B cell (primary cell): ENCODE measurements around the gene GJA10. TPM values are rescaled to one million over a fixed set of nuclear protein-coding genes. Genes with fewer than 3 reads are reported as not detected.

ENCODE experiments used
- ATAC-seq: fragments of 200-7000 bp; cut with Tn5 transposase; one replicate; pipeline ENCODE4 v1.10.0; 2021; ENCODE audit warnings: low read depth, mild to moderate bottlenecking, moderate number of reproducible peaks, moderate library complexity
- CTCF ChIA-PET: fragments of 350-600 bp; sonication (Branson Sonifier 250); formaldehyde crosslinking; loops from one replicate; lab custom pipeline; 2021; ENCODE audit warnings: antibody characterized with exemption, inconsistent platforms; lab: Charles Lee
- POLR2A ChIA-PET: fragments of 350-600 bp; sonication (Branson Sonifier 250); formaldehyde crosslinking; loops from one replicate; lab custom pipeline; 2021; ENCODE audit warnings: antibody characterized with exemption; lab: Charles Lee
- DNase-seq: peaks from one replicate; pipeline ENCODE4 v3.0.0; 2013
- H2AFZ ChIP-seq: 2 replicates; pipeline ENCODE4 v1.6.1; 2012; ENCODE audit warnings: mild to moderate bottlenecking, low read depth, low read length; ENCODE audit not compliant: insufficient read depth, poor library complexity, severe bottlenecking
- H3K27ac ChIP-seq, 2 donors: 1 replicate in 1 of 2; 2 replicates in 1 of 2; pipeline ENCODE4 v1.5.1; 2012 to 2013; ENCODE audit warnings: low read length in 2 of 2, mild to moderate bottlenecking in 2 of 2, moderate library complexity in 1 of 2
- H3K27me3 ChIP-seq, 4 experiments: fragments of 200-600 bp in 1 of 4; sonication (generic) in 1 of 4; replicated peaks in 1 of 4; 1 replicate in 2 of 4; 2 replicates in 2 of 4; pipeline versions ENCODE4 v1.6.1 to v1.7.0; 2013 to 2016; ENCODE audit warnings: low read length in 3 of 4, mild to moderate bottlenecking in 2 of 4, mixed read lengths in 1 of 4, moderate library complexity in 1 of 4; ENCODE audit not compliant: insufficient read depth in 4 of 4, control insufficient read depth in 3 of 4; ENCODE audit errors: control extremely low read depth in 1 of 4
- H3K36me3 ChIP-seq, 2 experiments: replicated peaks in 1 of 2; 1 replicate in 1 of 2; 2 replicates in 1 of 2; pipeline versions ENCODE4 v1.6.1 to v1.7.1; 2013; ENCODE audit warnings: low read length in 1 of 2; ENCODE audit not compliant: insufficient read depth in 2 of 2, control insufficient read depth in 1 of 2; ENCODE audit errors: control extremely low read depth in 1 of 2, extremely low read depth in 1 of 2
- H3K4me1 ChIP-seq, 2 donors: fragments of 200-600 bp in 1 of 2; sonication (generic) in 1 of 2; 1 replicate in 1 of 2; 2 replicates in 1 of 2; pipeline versions ENCODE4 v1.5.1 to v1.6.1; 2013 to 2017; ENCODE audit warnings: low read length in 2 of 2; ENCODE audit not compliant: control insufficient read depth in 2 of 2, insufficient read depth in 2 of 2
- H3K4me2 ChIP-seq: replicated peaks from 2 replicates; pipeline ENCODE3; 2012; ENCODE audit warnings: mild to moderate bottlenecking, low read depth, low read length; ENCODE audit not compliant: poor library complexity, severe bottlenecking
- H3K4me3 ChIP-seq, 5 experiments: fragments of 200-600 bp in 1 of 5; sonication (generic) in 1 of 5; 1 replicate in 3 of 5; 2 replicates in 2 of 5; pipeline versions ENCODE4 v1.5.1 to v1.7.0; 2011 to 2016; ENCODE audit warnings: low read length in 4 of 5, mild to moderate bottlenecking in 4 of 5, low read depth in 2 of 5, control low read depth in 1 of 5, moderate library complexity in 1 of 5; ENCODE audit not compliant: insufficient read depth in 1 of 5; ENCODE audit errors: control extremely low read depth in 1 of 5, extremely low read depth in 1 of 5
- H3K79me2 ChIP-seq: fragments of 200-600 bp; sonication (generic); one replicate; pipeline ENCODE4 v1.6.0; 2016; ENCODE audit warnings: low read length; ENCODE audit not compliant: control insufficient read depth, insufficient read depth
- H3K9ac ChIP-seq: fragments of 200-600 bp; sonication (generic); 2 replicates; pipeline ENCODE4 v1.6.1; 2017; ENCODE audit warnings: mild to moderate bottlenecking, low read length, moderate library complexity
- H3K9me3 ChIP-seq, 3 donors: one replicate each; pipeline versions ENCODE4 v1.6.1 to v1.7.1; 2013; ENCODE audit warnings: low read length in 2 of 3; ENCODE audit not compliant: control insufficient read depth in 2 of 3, insufficient read depth in 1 of 3; ENCODE audit errors: control extremely low read depth in 1 of 3
- H4K20me1 ChIP-seq: 2 replicates; pipeline ENCODE4 v1.6.0; 2012; ENCODE audit warnings: mild to moderate bottlenecking, low read length; ENCODE audit not compliant: insufficient read depth, control insufficient read depth, poor library complexity, severe bottlenecking
- H3K27ac Mint-ChIP-seq: one replicate; pipeline ENCODE4 v1.8.0; 2021; ENCODE audit warnings: mixed read lengths
- H3K27me3 Mint-ChIP-seq: one replicate; pipeline ENCODE4 v1.8.0; 2021; ENCODE audit warnings: mixed read lengths
- H3K4me1 Mint-ChIP-seq: one replicate; pipeline ENCODE4 v1.8.0; 2021; ENCODE audit warnings: mixed read lengths
- H3K4me3 Mint-ChIP-seq: one replicate; pipeline ENCODE4 v1.8.0; 2021; ENCODE audit warnings: mixed read lengths
- H3K9me3 Mint-ChIP-seq: one replicate; pipeline ENCODE4 v1.8.0; 2022; ENCODE audit warnings: mixed read lengths; ENCODE audit not compliant: insufficient read depth
- CTCF ChIP-seq: fragments of 200-600 bp; IDR thresholded peaks from one replicate; pipeline ENCODE4 v1.8.0; 2022; ENCODE audit warnings: antibody characterized with exemption, mild to moderate bottlenecking
- EZH2 ChIP-seq: IDR thresholded peaks from 2 replicates; pipeline ENCODE4 v1.6.1; 2012; ENCODE audit warnings: borderline replicate concordance, low read depth, mild to moderate bottlenecking, moderate library complexity, low read length; ENCODE audit not compliant: insufficient read depth, poor library complexity, severe bottlenecking
- WGBS: methylation state at CpG from one replicate; pipeline ENCODE4 v1.1.5; 2013; ENCODE audit warnings: missing lambda C conversion rate; ENCODE audit not compliant: insufficient coverage; 5-methylcytosine and 5-hydroxymethylcytosine counted together
- intact Hi-C: fragments of 100-400 bp; cut with micrococcal nuclease; formaldehyde crosslinking; loops from one replicate; pipeline ENCODE4 v1.10.0; 2022
- polyA plus RNA-seq: library from polyadenylated mRNA; depleted of rRNA; stranded (reverse); fragments of >200 nt; gene quantifications from 2 replicates; pipeline ENCODE4 v1.2.3, GENCODE V29; 2012
- total RNA-seq, 2 donors: library from RNA; stranded (reverse); fragments of 120-200 nt in 1 of 2; gene quantifications; 1 replicate in 1 of 2; 2 replicates in 1 of 2; pipeline versions ENCODE4 v1.2.3 to v1.2.4, GENCODE V29; 2013 to 2022

GJA10 gene
- total and polyA plus RNA-seq, 2 donors (not counting 1 experiment from before 2014, with no cell fraction given) = not detected

- Mint-ChIP-seq H3K27ac (no peak overlapping the region), H3K27me3 (no peaks in the 10 kb centered on the region), H3K9me3 (no peaks in the 10 kb centered on the region), H3K4me1 (peaks cover 7% of the 10 kb centered on the region), H3K4me3 (no peak overlapping the region)
- Histone ChIP-seq H3K9me3 (no peaks in the 10 kb centered on the region), H2AFZ (no peak overlapping the region), H3K79me2 (peaks cover 18% of the 10 kb centered on the region), H3K4me3 (no peak overlapping the region), H4K20me1 (peaks cover 89% of the 10 kb centered on the region), H3K4me1 (no peaks in the 10 kb centered on the region), H3K9ac (no peak overlapping the region), H3K36me3 (peaks cover 16 to 53% of the 10 kb centered on the region in 2 experiments), H3K4me2 (no peak overlapping the region), H3K27ac (no peak overlapping the region), H3K27me3 (no peaks in the 10 kb centered on the region)
- ATAC-seq (no peak), DNase-seq (no peak)
- POLR2A ChIA-PET = interaction anchor here (0.6 to 1.1 kb wide), 4 partner anchors 105 to 538 kb away, joined by 3 to 8 read pairs (median 4); no protein-coding TSS in a partner anchor
- CTCF ChIA-PET = interaction anchor here (0.7 to 8.3 kb wide), 63 partner anchors 8 to 634 kb away, joined by 3 to 206 read pairs (median 4); partner anchors contain the start of gene BACH2
- 99% methylated on average over 7 of the region's 15 CpGs for WGBS
- intact Hi-C loops = loop anchor here (2.0 to 10.0 kb wide), 3 partner anchors 116 to 508 kb away; partner anchors contain the start of genes ANKRD6 and CASP8AP2
- TF ChIP-seq CTCF (no peak), EZH2 (no peak)
Measured at GRCh38 chr6:89941031-89941762, 46.9 kb downstream of the GJA10 start.
